Choroid plexus epithelial cell (primary cell): ENCODE measurements around the gene LMTK3.

ENCODE experiments used
- DNase-seq: peaks from one replicate; pipeline ENCODE4 v3.0.0-alpha.2; 2010; ENCODE audit warnings: low read depth
- H3K4me3 ChIP-seq: 2 replicates; pipeline ENCODE4 v1.5.1; 2011; ENCODE audit warnings: low read depth, mild to moderate bottlenecking, control low read depth, low read length, moderate library complexity
- CTCF ChIP-seq: conservative IDR thresholded peaks from 2 replicates; pipeline ENCODE4 v1.5.1; 2011; ENCODE audit warnings: low read depth, mild to moderate bottlenecking, control low read depth, inconsistent platforms, low read length, moderate library complexity

The LMTK3 gene

GRCh38 chr19:48498595-48499311 is 12.9 kb downstream of the LMTK3 start:
- DNase-seq, result no peak
- no peak overlapping the region for H3K4me3 ChIP-seq
- TF ChIP-seq CTCF, result no peak

- TF ChIP-seq CTCF, result no peak
- H3K4me3 ChIP-seq, result no peak overlapping the region
- DNase-seq, result no peak
These were observed 13.7 kb downstream of the LMTK3 start for GRCh38 chr19:48497728-48498594.

- DNase-seq, result no peak
- H3K4me3 ChIP-seq, result no peak overlapping the region
- TF ChIP-seq CTCF, result no peak
These were observed 14.5 kb downstream of the LMTK3 start for GRCh38 chr19:48496959-48497727.

GRCh38 chr19:48495396-48495795 is 16.2 kb downstream of the LMTK3 start:
- no peak for DNase-seq

GRCh38 chr19:48493718-48494401 is 17.8 kb downstream of the LMTK3 start:
- peak overlapping the region; percentile 74 for H3K4me3 ChIP-seq
- no peak for TF ChIP-seq CTCF
- DNase-seq, result no peak

More at GRCh38 chr19:48495396-48495795, 16.2 kb downstream of the LMTK3 start:
- no peak overlapping the region for H3K4me3 ChIP-seq
- TF ChIP-seq CTCF, result no peak

GRCh38 chr19:48492925-48493717 is 18.5 kb downstream of the LMTK3 start:
- peak; percentile 99 for DNase-seq
- TF ChIP-seq CTCF, result no peak

More at GRCh38 chr19:48492925-48493717, 18.5 kb downstream of the LMTK3 start:
- H3K4me3 ChIP-seq, result peak overlapping the region; percentile 74
